ENCODE measurements around the gene CLCNKA.

- peak in 2 of 6 experiments; percentile 4 to 16 for TF ChIP-seq CTCF (IDR thresholded peaks at IDR 0.05)
- peak; percentile 86 to 96 for TF ChIP-seq POLR2A (IDR thresholded peaks at IDR 0.05)
Measured at GRCh38 chr1:16017461-16018303, 4.2 kb upstream of the CLCNKA start, which contains the start of gene HSPB7.

Data from adrenal gland (tissue), 5 donors.